Putamen (tissue), 1 donor: ENCODE measurements around the gene TMEM19.
"Not testable (repeated sequence)": the region's sequence is repeated elsewhere in the genome, so short reads cannot be mapped to it uniquely, and the experiment has no call there.

Experiments
- DNase-seq: peaks from one replicate; pipeline ENCODE4 v3.0.0-alpha.2; 2016; ENCODE audit warnings: low spot score

Gene TMEM19

GRCh38 chr12:71666259-71666658 is 19.6 kb upstream of the TMEM19 start:
- DNase-seq, result no peak

- no peak for DNase-seq
These were observed 14.6 kb upstream of the TMEM19 start for GRCh38 chr12:71671311-71671710.

DNA sequence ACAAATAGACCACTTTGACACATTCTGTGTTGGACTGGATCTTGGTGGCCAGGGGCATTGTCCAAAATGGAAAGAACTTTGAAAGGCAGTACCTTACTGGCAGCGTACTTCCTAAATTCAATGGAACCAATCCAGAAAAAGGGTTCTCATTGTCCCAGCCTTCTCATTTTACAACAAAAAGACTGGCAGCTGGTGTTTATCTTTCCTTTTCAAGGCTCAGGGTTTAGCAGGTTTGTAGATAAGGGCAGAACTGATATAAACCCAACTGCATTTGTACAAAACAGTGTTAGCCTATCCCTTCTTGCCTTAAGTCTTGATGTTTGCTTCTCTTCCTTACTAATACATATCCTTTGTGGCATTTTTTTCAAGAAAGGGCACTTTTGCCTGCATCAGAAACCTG is 14.1 kb upstream of the TMEM19 start:
- DNase-seq, result no peak

DNA sequence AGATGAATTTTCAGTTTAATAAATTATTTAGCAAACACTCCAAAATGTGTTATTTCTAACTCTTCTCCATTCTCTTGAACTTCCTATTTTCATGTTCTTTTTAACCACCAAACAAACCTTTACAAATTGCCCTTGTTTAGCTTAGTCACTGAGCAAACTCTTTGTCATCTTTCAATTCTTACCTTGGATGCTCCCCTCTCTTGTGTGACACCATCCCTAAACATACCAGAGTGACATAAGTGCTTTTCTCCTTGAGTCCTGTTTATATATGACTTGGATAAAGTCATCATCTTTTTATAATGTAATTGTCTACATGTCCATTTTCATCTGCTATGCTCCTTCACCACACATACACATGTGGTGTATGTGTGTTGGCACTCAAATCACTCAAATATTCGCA is 3.4 kb upstream of the TMEM19 start:
- no peak for DNase-seq

DNA sequence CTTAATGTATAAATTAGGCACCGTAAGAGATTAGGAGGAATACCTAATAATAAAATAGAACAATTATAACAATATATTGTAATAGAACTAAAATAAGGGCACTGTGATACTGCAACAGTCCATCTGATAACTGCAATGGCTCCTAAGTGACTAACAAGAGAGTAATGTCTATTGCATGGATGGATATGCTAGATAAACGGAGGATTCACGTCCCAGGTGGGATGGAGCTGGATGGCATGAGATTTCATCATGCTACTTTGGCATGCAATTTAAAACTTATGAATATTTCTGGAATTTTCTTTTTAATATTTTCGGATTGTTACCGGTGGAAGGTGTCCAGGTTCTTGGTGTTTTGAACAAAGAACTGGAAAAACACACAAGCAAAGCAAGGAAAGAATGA is 2.2 kb upstream of the TMEM19 start:
- DNase-seq, result no peak

GRCh38 chr12:71684081-71684480 is 1.8 kb upstream of the TMEM19 start:
- no peak for DNase-seq

DNA sequence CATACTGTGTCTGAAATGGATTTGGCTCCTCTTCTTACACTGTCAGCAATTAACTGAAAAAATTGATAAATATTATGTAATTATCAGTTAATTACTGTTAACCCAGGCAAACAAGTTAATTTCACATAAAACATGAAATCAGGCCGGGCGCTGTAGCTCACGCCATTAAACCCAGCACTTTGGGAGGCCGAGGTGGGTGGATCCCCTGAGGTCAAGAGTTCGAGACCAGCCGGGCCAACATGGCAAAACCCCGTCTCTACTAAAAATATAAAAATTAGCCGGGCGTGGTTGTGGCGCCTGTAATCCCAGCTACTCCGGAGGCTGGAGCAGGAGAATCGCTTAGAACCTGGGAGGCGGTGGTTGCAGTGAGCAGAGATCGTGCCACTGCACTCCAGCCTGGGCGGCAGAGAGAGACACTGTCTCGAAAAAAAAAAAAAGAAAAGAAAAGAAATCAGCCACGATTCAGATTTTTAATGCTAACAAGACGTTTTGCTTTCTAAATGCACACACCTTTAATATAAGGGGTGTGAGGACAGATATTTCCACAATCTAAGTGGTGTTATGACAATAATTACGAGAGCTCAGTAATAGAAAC is 473 bp upstream of the TMEM19 start:
- DNase-seq, result no peak

- no peak for DNase-seq
These were observed 760 bp downstream of the TMEM19 start for GRCh38 chr12:71686658-71687025.

GRCh38 chr12:71687172-71687571 is 1.3 kb downstream of the TMEM19 start:
- DNase-seq, result not testable (repeated sequence)

DNA sequence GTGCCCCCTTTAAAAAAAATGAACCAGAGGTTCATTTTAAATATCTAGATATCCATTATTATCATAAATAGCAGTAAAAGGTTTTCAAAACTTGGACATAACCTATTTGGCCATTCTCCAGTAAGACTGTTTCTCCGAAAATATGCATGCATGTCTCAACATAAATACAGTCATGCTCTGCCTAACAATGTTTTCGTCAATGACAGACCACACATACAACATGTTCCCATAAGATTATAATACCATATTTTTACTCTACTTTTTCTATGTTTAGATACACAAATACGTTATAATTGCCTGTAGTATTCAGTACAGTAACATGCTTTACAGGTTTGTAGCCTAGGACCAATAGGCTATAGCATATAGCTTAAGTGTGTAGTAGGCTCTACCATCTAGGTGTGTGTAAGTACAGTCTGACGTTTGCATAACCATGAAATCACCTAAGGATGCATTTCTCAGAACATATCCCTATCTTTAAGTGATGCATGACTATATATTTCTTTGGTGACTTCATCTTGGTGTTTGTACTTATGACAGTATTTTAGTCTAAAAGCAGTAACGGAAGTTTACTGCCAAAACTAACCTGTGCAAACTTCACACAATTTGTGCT is 3.2 kb downstream of the TMEM19 start:
- no peak for DNase-seq

DNA sequence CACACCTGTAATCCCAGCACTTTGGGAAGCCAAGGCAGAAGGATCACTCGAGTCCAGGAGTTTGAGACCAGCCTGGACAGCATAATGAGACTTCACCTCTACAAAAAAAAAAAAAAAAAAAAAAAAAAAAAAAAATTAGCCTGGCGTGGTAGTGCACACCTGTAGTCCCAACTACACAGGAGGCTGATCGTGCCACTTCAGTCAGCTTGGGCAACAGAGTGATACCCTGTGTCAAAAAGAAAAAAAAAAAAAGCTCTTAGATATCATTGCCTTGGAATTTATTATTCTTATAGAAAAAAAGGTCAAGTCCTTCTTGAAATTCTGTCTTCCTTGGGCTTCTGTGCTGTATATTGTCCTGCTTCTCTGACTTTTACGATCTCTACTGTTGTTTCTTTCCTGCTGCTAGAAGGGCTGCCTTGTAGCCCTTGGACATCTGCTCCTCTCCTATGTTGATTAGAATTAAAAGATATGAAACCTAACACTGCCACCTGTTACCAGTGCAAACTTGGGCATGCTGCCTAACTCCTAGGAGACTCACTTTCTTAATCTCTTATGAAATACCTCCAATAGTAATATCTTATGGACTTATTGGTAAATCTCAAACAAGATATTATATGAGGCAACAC is 5.7 kb downstream of the TMEM19 start:
- DNase-seq, result no peak

GRCh38 chr12:71693126-71693525 is 7.2 kb downstream of the TMEM19 start:
- no peak for DNase-seq

DNA sequence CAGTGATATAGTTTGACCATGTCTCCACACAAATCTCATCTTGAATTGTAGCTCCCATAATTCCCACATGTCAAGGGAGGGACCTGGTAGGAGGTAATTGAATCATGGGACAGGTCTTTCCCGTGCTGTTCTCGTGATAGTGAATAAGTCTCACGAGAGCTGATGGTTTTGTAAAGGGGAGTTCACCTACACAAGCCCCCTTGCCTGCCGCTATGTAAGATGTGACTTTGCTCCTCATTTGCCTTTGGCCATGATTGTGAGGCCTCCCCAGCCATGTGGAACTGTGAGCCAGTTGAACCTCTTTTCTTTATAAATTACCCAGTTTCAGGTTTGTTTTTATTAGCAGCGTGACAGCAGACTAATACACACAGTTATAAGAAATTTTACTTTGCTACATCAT is 7.8 kb downstream of the TMEM19 start:
- DNase-seq, result not testable (repeated sequence)

GRCh38 chr12:71694099-71694820 is 8.4 kb downstream of the TMEM19 start:
- no peak for DNase-seq

- DNase-seq, result no peak
These were observed 9.9 kb downstream of the TMEM19 start for GRCh38 chr12:71695782-71696181.

GRCh38 chr12:71702181-71702580 is 16.3 kb downstream of the TMEM19 start:
- not testable (repeated sequence) for DNase-seq

- DNase-seq, result no peak
These were observed 16.7 kb downstream of the TMEM19 start for GRCh38 chr12:71702590-71702989.

DNA sequence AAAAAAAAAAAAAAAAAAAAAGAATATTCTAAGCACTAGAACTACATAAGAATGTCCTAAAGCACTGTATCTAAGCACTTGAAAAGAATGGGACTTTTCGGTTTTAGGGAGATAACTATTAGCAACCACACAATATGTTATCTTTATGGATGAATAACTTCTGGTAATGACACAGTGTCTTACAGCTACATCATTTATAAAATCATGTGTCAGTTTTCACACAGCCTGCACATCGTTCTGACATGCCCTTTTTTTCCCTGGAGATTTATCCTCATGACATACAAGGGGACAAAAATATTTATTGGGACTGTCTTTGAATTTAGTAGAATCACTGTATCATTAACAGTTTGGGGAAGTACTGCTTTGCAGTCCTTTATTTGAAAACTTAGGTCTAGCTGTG is 17.3 kb downstream of the TMEM19 start:
- no peak for DNase-seq

DNA sequence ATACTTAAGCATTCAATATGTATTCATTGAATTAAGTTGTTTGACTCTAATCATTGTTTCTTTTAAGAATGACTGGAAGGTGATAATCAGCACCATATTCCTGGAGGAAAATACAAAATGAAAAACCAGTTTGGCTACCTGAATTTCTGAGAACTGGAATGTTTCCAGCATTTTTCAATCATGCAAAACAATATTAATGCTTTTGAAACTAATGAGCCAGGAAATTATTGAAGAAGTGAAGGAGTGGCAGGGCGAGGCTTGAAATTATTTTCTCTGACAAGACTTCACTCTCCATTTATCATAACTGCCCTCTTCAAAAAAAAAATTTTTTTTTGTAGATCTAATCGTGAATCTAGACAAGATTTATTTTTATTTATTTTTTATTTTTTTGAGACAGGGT is 19.0 kb downstream of the TMEM19 start:
- no peak for DNase-seq

GRCh38 chr12:71708658-71709057 is 22.8 kb downstream of the TMEM19 start:
- DNase-seq, result no peak

GRCh38 chr12:71710276-71711125 is 24.6 kb downstream of the TMEM19 start:
- DNase-seq, result no peak

DNA sequence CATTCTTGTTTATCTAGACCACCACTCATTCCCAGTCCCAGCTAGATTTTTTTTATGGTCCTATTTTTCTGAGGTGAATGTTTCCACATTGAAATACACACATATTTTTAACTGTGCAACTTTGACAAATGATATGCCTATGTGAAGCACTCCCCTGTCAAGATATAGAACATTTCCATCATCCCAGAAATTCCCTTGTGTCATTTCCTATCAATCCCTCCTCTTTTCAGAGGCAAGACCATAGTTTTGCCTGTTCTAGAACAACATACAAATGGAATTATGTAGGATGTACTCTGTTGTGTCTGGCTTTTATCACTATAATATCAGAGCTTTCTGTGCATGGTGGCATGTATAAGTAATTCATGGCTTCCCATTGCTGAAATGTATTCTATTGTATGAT is 32.7 kb downstream of the TMEM19 start:
- DNase-seq, result no peak
